ENCODE data around the gene FOXC1. TPM values are rescaled to one million over a fixed set of nuclear protein-coding genes. Genes with fewer than 3 reads are reported as not detected.

Gene FOXC1
- total RNA-seq = 4.3 and 4.7 TPM in 2 replicates

DNA sequence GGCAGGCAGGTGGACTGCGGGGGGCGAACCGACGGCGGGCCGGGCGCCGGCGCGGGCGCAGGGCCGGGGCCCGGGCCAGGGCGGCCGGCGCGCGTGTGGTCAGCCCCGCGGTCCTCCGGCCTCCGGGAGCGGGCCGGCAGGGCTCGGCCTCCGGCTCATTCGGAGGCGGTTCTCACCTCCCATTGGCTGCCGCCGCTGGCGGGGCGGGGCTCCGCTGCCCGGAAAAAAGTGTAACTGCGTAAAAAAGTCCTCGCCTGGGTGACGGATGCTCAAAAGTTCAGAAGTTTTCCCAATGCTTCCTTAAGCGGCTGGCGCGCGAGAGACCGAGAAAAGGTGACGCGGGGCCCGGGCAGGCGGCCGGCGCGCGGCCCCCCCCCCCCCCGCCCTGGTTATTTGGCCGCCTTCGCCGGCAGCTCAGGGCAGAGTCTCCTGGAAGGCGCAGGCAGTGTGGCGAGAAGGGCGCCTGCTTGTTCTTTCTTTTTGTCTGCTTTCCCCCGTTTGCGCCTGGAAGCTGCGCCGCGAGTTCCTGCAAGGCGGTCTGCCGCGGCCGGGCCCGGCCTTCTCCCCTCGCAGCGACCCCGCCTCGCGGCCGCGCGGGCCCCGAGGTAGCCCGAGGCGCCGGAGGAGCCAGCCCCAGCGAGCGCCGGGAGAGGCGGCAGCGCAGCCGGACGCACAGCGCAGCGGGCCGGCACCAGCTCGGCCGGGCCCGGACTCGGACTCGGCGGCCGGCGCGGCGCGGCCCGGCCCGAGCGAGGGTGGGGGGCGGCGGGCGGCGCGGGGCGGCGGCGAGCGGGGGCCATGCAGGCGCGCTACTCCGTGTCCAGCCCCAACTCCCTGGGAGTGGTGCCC lies at the start of gene FOXC1:
Gene FOXC1, plus strand, starts transcription at position 268 of the 849 bp plus-strand sequence. Its CDS starts 531 bp downstream, at position 799.

Other genes with a start within 250 kb of the FOXC1 start
- gene FOXF2, start 220.3 kb upstream of the FOXC1 start, total RNA-seq = 0.83 and 1.2 TPM in 2 replicates